Rectal smooth muscle tissue (tissue), 1 donor: ENCODE measurements around the gene PSMC2.
"Not testable (repeated sequence)": the region's sequence is repeated elsewhere in the genome, so short reads cannot be mapped to it uniquely, and the experiment has no call there.

ENCODE experiments used
- H3K27ac ChIP-seq: one replicate; pipeline ENCODE4 v1.7.0; 2013; ENCODE audit warnings: low read depth, low read length, inconsistent platforms
- H3K27me3 ChIP-seq: one replicate; pipeline ENCODE4 v1.7.0; 2013; ENCODE audit warnings: low read length; ENCODE audit not compliant: control insufficient read depth, insufficient read depth
- H3K36me3 ChIP-seq: one replicate; pipeline ENCODE4 v1.7.0; 2013; ENCODE audit warnings: low read length; ENCODE audit not compliant: control insufficient read depth, insufficient read depth
- H3K4me1 ChIP-seq: one replicate; pipeline ENCODE4 v1.7.0; 2013; ENCODE audit warnings: low read length; ENCODE audit not compliant: control insufficient read depth, insufficient read depth
- H3K4me3 ChIP-seq: one replicate; pipeline ENCODE4 v1.7.0; 2013; ENCODE audit warnings: low read length
- H3K9ac ChIP-seq: one replicate; pipeline ENCODE4 v1.7.0; 2013; ENCODE audit warnings: low read length

The PSMC2 gene

GRCh38 chr7:103405789-103406613 lies 58.6 kb downstream of the PSMC2 start:
- H3K4me1 ChIP-seq, H3K9ac ChIP-seq, H3K36me3 ChIP-seq, H3K27ac ChIP-seq, H3K27me3 ChIP-seq, H3K4me3 ChIP-seq: not testable (repeated sequence)

GRCh38 chr7:103412151-103412550 lies 64.7 kb downstream of the PSMC2 start:
- no peak overlapping the region for H3K9ac ChIP-seq
- H3K36me3 ChIP-seq, result no peaks in the 10 kb centered on the region
- H3K27ac ChIP-seq, result no peak overlapping the region
- no peaks in the 10 kb centered on the region for H3K27me3 ChIP-seq
- H3K4me3 ChIP-seq, result no peak overlapping the region
- no peaks in the 10 kb centered on the region for H3K4me1 ChIP-seq

GRCh38 chr7:103413407-103413806 lies 66.0 kb downstream of the PSMC2 start:
- no peak overlapping the region for H3K9ac ChIP-seq
- no peak overlapping the region for H3K27ac ChIP-seq
- H3K4me3 ChIP-seq, result no peak overlapping the region
- no peaks in the 10 kb centered on the region for H3K27me3 ChIP-seq
- no peaks in the 10 kb centered on the region for H3K4me1 ChIP-seq
- no peaks in the 10 kb centered on the region for H3K36me3 ChIP-seq

- Histone ChIP-seq H3K36me3 (no peaks in the 10 kb centered on the region), H3K4me3 (no peak overlapping the region)
Measured at GRCh38 chr7:103418241-103418640, 70.8 kb downstream of the PSMC2 start.

More at GRCh38 chr7:103418241-103418640, 70.8 kb downstream of the PSMC2 start:
- Histone ChIP-seq H3K27ac (no peak overlapping the region), H3K27me3 (no peaks in the 10 kb centered on the region), H3K4me1 (no peaks in the 10 kb centered on the region), H3K9ac (no peak overlapping the region)
